HG03066 (cell line): ENCODE results near the gene TP53BP2.

Experiments
- ATAC-seq: cut with Tn5 transposase; IDR thresholded peaks from one replicate; pipeline ENCODE4 v1.9.1; 2021; ENCODE audit warnings: low read depth; ENCODE audit not compliant: unreplicated experiment

TP53BP2 gene

GRCh38 chr1:223771814-223772770 lies 73.7 kb downstream of the TP53BP2 start:
- no peak for ATAC-seq

GRCh38 chr1:223771469-223771813 lies 74.3 kb downstream of the TP53BP2 start:
- ATAC-seq = no peak

GRCh38 chr1:223770621-223771315 lies 75.0 kb downstream of the TP53BP2 start:
- ATAC-seq = no peak

GRCh38 chr1:223765719-223766340 lies 79.9 kb downstream of the TP53BP2 start:
- ATAC-seq = no peak

GRCh38 chr1:223765036-223765718 lies 80.6 kb downstream of the TP53BP2 start:
- no peak for ATAC-seq

GRCh38 chr1:223763881-223764280 lies 81.9 kb downstream of the TP53BP2 start:
- ATAC-seq = no peak

- ATAC-seq = no peak
These were observed 82.5 kb downstream of the TP53BP2 start for GRCh38 chr1:223763251-223763650.

GRCh38 chr1:223761411-223761810 lies 84.3 kb downstream of the TP53BP2 start:
- no peak for ATAC-seq

- no peak for ATAC-seq
These were observed 84.9 kb downstream of the TP53BP2 start for GRCh38 chr1:223760833-223761232.

GRCh38 chr1:223759273-223759672 lies 86.5 kb downstream of the TP53BP2 start:
- no peak for ATAC-seq

GRCh38 chr1:223758734-223759133 lies 87.0 kb downstream of the TP53BP2 start:
- no peak for ATAC-seq

- no peak for ATAC-seq
These were observed 88.7 kb downstream of the TP53BP2 start for GRCh38 chr1:223756806-223757700.

GRCh38 chr1:223755992-223756775 lies 89.6 kb downstream of the TP53BP2 start:
- no peak for ATAC-seq

- ATAC-seq = no peak
These were observed 90.3 kb downstream of the TP53BP2 start for GRCh38 chr1:223755432-223755792.

GRCh38 chr1:223754681-223755431 lies 90.9 kb downstream of the TP53BP2 start:
- ATAC-seq = no peak

GRCh38 chr1:223752721-223753515 lies 92.8 kb downstream of the TP53BP2 start:
- ATAC-seq = no peak

- ATAC-seq = no peak
These were observed 94.1 kb downstream of the TP53BP2 start for GRCh38 chr1:223751696-223752095.
